ENCODE results near the gene MAP2K2. TPM values are rescaled to one million over a fixed set of nuclear protein-coding genes. Genes with fewer than 3 reads are reported as not detected.

Gene MAP2K2
- total RNA-seq, 3 donors from 2014 or later: 50.8 to 72.8 (median 64.5) TPM

DNA sequence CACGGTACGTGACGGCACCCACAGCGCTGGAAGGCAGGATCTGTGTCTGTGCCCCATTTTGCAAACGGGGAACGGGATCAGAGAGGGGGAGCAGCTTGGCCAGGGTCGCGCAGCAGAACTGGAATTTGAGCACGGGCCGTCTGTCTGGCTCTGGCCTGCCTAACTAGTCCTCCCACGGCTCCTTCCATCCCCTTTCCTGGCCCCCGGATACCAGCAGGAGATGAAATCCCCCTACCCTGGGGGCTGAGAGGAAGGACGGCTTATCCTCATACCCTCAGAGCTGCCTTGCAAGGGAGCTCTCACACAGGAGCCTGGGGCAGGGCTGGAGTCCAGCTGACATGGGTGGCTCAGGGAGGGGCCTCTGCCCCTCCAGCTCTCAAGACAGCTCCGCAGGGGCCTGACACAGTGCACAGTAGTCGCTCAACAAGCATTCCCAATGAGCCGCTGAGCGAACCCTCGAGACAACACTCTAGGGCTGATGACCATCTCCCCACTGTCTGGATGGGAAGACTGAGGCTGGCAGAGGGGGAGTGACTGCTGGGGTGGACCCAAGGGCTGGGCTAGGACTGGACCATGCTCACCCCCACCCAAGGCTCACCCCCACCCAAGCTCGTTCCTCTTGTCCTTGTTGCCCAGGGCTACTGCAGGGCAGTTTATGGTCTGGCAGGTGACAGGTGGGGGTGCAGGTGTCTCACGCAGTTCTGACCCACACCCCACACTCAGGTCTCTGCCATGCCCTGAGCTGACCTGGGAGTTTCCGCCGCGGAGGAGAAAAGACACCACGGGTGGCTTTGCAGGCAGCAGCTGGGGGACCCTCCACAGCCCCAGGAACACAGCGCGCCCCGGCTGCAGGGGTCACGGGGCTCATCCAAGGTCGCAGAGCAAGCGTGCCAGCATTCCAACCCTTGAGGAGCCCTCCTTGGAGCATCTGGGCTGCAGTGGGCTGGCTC, 61.2 kb downstream of the MAP2K2 start:
- DNase-seq (ENCODE audit: low spot score in 2 of 2): no peak
- peak overlapping the region; percentile 97 to 100 for H3K27ac ChIP-seq
- intact Hi-C loops (cut with DNase I; ENCODE audit: low total_unique reads): loop anchor here (5.0 kb wide), 1 partner anchor 80 kb away; no protein-coding TSS in a partner anchor
- H3K27me3 ChIP-seq: no peaks in the 10 kb centered on the region
- TF ChIP-seq POLR2AphosphoS5 (IDR thresholded peaks at IDR 0.05): no peak
- no peak for TF ChIP-seq POLR2A (IDR thresholded peaks at IDR 0.05)
- H3K4me3 ChIP-seq: peak overlapping the region; percentile 83 to 98 (median 92)
- no peaks in the 10 kb centered on the region for H3K9me3 ChIP-seq
- no peaks in the 10 kb centered on the region for H3K36me3 ChIP-seq
- peaks cover 46 to 49% of the 10 kb centered on the region in 2 donors for H3K4me1 ChIP-seq

DNA sequence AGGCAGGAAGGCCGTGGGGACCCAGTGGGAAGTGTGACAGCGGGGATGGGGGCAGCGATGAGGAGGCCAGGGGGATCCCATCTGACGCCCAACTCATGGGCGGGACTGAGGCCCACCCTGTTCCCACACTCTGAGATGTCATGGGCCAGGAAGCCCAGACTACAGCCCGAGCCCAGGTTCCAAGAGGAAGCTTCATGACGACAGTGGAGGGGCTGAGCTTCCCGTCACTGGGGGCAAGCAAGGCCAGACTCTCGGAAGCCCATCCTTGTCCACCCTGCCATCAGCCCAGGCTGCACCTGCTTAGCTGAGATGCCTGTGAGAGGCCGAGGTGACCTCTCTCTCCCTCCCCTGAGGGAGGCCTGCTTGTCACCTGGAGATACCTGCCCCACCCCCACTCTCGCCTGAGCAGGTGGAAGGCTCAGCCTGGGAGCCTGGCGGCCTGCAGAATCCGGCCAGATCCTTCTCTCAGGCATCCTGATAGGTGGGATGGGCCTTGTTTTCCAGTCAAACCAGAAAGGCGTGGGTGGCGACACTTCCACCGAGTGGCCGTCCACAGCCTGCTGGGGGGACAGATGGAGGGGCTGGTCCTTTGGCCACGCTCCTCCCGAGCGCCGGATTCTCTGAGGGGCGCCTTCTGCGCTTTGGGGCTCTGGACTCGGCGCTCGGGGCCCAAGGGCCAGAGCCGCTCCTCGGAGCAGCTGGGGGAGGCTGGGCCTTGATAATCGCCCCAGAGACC, 62.1 kb downstream of the MAP2K2 start:
- TF ChIP-seq, protein P1, sequence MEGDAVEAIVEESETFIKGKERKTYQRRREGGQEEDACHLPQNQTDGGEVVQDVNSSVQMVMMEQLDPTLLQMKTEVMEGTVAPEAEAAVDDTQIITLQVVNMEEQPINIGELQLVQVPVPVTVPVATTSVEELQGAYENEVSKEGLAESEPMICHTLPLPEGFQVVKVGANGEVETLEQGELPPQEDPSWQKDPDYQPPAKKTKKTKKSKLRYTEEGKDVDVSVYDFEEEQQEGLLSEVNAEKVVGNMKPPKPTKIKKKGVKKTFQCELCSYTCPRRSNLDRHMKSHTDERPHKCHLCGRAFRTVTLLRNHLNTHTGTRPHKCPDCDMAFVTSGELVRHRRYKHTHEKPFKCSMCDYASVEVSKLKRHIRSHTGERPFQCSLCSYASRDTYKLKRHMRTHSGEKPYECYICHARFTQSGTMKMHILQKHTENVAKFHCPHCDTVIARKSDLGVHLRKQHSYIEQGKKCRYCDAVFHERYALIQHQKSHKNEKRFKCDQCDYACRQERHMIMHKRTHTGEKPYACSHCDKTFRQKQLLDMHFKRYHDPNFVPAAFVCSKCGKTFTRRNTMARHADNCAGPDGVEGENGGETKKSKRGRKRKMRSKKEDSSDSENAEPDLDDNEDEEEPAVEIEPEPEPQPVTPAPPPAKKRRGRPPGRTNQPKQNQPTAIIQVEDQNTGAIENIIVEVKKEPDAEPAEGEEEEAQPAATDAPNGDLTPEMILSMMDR (IDR thresholded peaks at IDR 0.05): no peak
- no peak for TF ChIP-seq POLR2A (IDR thresholded peaks at IDR 0.05)
- TF ChIP-seq POLR2AphosphoS5 (IDR thresholded peaks at IDR 0.05): no peak
- peak overlapping the region; percentile 36 to 98 (median 83) for H3K4me3 ChIP-seq
- no peaks in the 10 kb centered on the region for H3K27me3 ChIP-seq
- H3K36me3 ChIP-seq: no peaks in the 10 kb centered on the region
- intact Hi-C loops (cut with DNase I; ENCODE audit: low total_unique reads): loop anchor here (5.0 kb wide), 1 partner anchor 80 kb away; no protein-coding TSS in a partner anchor
- H3K9me3 ChIP-seq: no peaks in the 10 kb centered on the region
- peak; percentile 76 to 78 for DNase-seq (ENCODE audit: low spot score in 2 of 2)
- peak overlapping the region; percentile 97 to 100 for H3K27ac ChIP-seq
- H3K4me1 ChIP-seq: peaks cover 46 to 49% of the 10 kb centered on the region in 2 donors

DNA sequence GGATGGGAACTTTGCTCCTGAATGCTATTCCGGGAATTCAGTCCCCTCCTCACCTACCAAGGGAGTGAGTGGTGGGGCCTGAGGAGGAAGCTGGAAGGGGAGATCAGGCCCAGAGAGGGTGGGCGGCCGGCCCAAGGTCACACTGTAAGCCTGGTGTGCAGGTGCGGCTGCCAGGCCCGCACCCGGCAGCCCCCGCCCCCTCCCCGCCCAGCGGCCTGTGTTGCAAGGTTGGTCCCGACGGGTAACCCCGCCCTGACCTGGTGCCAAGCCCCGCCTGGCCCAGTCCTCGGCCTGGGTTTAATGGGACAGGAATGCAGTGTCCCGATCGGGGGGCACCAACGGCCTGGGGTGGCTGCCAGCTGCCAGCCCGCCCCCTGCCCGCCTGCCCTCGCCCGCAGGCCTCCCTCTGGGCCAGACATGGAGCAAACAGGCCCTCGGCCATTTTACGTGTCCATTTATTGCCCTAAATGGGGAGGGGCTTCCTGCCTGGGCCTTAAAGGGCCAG, 62.7 kb downstream of the MAP2K2 start:
- H3K36me3 ChIP-seq: no peaks in the 10 kb centered on the region
- peaks cover 46 to 49% of the 10 kb centered on the region in 2 donors for H3K4me1 ChIP-seq
- H3K27me3 ChIP-seq: no peaks in the 10 kb centered on the region
- peak overlapping the region; percentile 97 to 100 for H3K27ac ChIP-seq
- intact Hi-C loops (cut with DNase I; ENCODE audit: low total_unique reads): loop anchor here (5.0 kb wide), 1 partner anchor 79 kb away; no protein-coding TSS in a partner anchor
- H3K9me3 ChIP-seq: no peaks in the 10 kb centered on the region
- H3K4me3 ChIP-seq: peak overlapping the region; percentile 36 to 98 (median 83)
- DNase-seq (ENCODE audit: low spot score in 2 of 2): peak; percentile 88 to 89
- TF ChIP-seq, protein P1 (IDR thresholded peaks at IDR 0.05): no peak
- TF ChIP-seq POLR2AphosphoS5 (IDR thresholded peaks at IDR 0.05) (peak in 2 of 3 donors; percentile 68 to 77), POLR2A (IDR thresholded peaks at IDR 0.05) (no peak)

DNA sequence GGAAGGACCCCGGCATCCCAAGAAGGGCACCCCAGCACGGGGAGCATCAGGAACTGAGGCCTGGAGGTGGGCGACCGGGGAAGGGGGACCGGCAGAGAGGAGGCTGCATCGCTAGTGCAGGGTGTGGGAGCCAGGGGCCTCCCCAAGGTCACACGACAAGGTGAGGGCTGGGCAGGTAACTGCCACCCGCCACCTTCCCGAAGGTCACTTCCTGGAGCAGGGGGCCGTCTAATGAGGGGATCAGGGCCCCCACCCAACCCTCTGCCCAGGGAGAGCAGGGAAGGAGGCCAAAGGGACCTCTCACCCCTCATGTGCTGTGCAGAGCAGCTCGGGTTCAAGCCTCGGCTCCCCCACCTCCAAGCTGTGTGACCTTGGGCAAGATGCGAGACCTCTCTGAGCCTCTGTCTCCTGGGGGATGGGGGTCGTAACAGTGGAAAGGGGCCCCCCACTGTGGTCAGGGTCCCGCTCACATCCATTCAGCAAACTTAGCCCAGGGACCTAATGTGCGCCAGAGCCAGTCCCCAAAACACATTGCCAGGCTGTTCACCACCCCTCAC, 63.2 kb downstream of the MAP2K2 start:
- Histone ChIP-seq H3K9me3 (no peaks in the 10 kb centered on the region), H3K36me3 (no peaks in the 10 kb centered on the region), H3K4me3 (peak overlapping the region; percentile 36 to 98 (median 83)), H3K4me1 (peaks cover 46 to 49% of the 10 kb centered on the region in 2 donors), H3K27ac (peak overlapping the region; percentile 97 to 100), H3K27me3 (no peaks in the 10 kb centered on the region)
- DNase-seq (ENCODE audit: low spot score in 2 of 2): no peak
- intact Hi-C loops (cut with DNase I; ENCODE audit: low total_unique reads): loop anchor here (5.0 kb wide), 1 partner anchor 78 kb away; no protein-coding TSS in a partner anchor
- TF ChIP-seq POLR2AphosphoS5 (IDR thresholded peaks at IDR 0.05) (no peak), POLR2A (IDR thresholded peaks at IDR 0.05) (no peak)
- TF ChIP-seq, protein P1 (IDR thresholded peaks at IDR 0.05): no peak
